ENCODE measurements around the gene TEKTIP1.
"Not testable (repeated sequence)": the region's sequence is repeated elsewhere in the genome, so short reads cannot be mapped to it uniquely, and the experiment has no call there.

Gene TEKTIP1

DNA sequence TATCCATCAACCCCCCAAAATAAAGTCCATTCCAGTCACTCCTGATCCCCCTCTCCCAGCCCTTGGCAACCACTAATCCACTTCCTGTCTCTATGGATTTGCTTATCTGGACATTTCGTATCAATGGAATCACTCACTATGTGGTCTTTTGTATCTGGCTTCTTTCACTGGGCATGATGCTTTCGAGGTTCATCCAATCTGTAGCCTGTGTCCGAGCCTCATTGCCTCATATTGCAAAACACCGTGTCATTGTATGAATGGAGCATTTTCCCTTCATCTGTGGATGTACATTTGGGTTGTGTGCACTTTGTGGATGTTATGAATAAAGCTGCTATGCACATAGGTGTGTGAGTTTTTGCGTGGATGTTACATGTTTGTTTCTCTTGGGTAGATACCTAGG, 34.2 kb upstream of the TEKTIP1 start:
- TF ChIP-seq, protein P1, sequence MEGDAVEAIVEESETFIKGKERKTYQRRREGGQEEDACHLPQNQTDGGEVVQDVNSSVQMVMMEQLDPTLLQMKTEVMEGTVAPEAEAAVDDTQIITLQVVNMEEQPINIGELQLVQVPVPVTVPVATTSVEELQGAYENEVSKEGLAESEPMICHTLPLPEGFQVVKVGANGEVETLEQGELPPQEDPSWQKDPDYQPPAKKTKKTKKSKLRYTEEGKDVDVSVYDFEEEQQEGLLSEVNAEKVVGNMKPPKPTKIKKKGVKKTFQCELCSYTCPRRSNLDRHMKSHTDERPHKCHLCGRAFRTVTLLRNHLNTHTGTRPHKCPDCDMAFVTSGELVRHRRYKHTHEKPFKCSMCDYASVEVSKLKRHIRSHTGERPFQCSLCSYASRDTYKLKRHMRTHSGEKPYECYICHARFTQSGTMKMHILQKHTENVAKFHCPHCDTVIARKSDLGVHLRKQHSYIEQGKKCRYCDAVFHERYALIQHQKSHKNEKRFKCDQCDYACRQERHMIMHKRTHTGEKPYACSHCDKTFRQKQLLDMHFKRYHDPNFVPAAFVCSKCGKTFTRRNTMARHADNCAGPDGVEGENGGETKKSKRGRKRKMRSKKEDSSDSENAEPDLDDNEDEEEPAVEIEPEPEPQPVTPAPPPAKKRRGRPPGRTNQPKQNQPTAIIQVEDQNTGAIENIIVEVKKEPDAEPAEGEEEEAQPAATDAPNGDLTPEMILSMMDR (IDR thresholded peaks at IDR 0.05; ENCODE audit: extremely low read depth, missing control alignments) = no peak
- no peak for DNase-seq (ENCODE audit: low spot score)

DNA sequence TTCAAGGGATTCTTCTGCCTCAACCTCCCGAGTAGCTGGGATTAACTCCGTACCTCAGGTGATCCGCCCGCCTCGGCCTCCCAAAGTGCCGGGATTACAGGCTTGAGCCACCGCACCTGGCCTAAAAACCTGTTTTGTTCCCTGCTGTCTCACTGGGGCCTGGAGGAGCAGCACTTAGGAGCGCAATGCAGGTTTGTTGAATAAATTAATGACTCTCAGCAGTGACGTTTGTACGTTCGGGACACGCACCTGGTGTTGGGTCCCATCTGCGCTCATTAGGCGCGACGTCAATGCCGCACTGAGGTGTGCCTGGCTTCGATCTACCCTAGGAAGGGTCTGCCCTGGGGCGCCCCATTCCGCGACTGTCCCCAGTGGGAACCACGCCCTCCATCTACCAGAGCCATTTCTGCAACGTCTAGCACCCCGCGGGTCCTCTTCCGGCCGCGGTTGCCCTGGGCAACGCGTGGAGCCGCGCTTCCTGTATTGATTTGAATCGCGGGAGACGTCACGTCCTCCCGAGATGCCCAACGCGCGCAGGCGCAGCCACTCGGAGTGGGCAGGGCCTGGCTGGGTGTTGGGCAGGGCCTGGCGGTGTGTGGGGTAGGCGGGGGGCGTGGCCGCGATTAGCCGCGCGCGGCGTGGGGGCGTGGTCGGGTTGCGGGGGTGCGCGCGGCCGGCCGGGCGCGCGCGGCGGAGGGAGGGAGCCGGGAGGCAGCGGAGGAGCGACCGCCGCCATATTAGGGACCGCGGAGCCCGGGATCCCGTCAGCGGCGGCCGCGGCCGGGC, 33.2 kb upstream of the TEKTIP1 start, which contains the start of gene FZR1:
Gene FZR1 (plus strand): TSS at position 714 of the 786 bp plus-strand sequence. CDS start 16,679 bp downstream, outside the sequence.
- peak; percentile 100 for DNase-seq (ENCODE audit: low spot score)
- TF ChIP-seq, protein P1 (IDR thresholded peaks at IDR 0.05; ENCODE audit: extremely low read depth, missing control alignments) = no peak

DNA sequence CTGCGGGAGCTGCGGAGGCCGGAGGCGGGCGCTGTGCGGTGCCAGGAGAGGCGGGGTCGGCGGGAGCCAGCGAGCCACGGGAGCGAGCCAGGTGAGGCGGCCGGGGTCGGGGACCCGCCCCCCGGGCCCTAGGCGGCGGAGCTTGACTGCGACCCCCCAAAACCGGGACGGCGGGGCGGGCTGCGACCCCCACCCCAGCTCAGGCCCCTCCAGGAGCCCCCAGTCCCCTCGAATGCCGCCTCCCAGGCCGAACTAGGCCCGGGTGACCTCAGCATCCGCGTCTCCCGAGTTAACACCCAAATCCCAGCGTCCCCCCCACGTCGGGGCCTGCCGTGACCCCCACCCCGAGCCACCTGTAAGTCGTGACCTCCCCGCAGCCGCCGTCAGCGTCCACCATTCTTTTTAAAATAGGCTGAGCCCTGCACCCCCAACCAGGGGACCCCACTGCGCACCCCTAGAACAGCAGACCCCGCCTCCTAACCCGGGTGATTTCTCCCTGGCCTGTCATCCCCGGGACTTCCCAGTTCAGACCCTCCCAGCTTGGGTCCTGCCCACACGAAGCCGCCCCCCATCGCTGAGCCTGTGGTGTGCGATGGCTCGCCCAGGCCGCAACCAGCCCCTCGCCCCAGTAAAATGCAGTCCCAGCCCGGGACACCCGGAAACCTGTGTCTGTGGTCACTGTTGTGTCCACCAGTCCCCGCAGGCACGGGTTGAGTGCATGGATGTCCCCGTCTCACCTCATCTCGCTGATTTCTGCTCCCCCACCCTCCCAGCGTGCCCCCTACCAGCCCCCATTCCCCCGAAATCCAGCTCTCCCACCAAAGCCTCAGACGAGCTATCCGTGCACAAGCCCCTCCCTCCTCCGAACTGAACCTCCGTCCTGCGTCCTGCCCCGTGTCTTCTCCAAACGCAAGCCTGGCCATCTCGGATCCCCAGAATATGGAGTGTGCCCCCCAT, 32.3 kb upstream of the TEKTIP1 start:
- TF ChIP-seq, protein P1 (IDR thresholded peaks at IDR 0.05; ENCODE audit: extremely low read depth, missing control alignments) = no peak

DNA sequence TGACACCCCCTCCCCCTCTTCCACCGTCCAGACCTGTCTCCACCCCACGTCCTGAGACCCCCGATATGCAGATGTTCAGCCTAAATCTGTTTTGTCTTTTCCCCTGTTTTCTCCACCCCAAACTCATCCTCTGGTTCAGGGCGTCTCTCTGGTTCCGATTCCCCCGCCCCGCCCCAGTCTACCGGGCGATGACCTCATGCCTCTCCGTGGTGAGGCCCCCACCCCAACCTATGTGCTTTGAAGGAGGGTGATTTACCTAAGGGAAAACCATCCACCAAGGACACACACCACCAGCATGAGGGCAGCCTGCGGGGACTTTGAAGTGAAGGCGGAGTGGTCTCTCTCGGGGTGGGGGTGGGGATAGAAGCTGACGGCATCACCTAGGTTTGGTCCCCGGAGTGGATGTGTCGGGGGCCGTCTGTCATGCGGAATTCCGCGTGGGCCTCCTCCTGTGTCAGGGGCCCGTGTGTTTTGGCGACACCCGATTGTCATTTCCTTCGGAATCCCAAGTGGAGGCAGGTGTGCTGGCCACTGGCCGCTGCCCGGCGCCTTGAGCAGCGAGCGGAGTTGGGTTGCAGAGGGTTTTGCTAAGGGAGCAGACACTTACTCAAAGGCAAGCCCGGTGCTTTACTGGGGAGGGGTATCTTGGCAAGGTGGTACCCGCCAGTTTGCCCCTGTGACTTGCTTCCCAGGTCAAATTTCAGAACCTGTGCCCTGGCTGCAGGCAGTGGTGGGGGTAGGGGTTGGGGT, 31.4 kb upstream of the TEKTIP1 start:
- no peak for DNase-seq (ENCODE audit: low spot score)
- TF ChIP-seq, protein P1 (IDR thresholded peaks at IDR 0.05; ENCODE audit: extremely low read depth, missing control alignments) = no peak

More for the DNA sequence above, 32.3 kb upstream of the TEKTIP1 start:
- DNase-seq (ENCODE audit: low spot score) = peak; percentile 58

DNA sequence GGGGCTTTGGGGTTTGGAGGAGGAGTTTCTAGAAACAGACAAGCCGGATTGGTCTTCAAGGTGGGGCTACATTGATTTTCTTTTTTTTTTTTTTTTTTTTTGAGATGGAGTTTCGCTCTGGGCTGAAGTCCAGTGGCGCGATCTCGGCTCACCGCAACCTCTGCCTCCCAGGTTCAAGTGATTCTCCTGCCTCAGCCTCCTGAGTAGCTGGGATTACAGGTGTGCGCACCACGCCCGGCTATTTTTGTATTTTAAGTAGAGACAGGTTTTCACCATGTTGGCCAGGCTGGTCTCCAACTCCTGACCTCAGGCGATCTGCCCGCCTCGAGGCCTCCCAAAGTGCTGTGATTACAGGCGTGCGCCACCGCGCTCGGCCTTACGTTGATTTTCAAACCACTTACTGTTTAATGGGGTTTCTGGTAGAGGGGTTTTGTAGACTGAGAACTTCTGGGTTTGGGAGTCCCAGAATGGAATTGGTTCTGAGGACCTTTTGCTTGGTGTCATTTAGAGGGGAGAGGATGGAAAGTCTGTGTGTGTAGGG, 30.8 kb upstream of the TEKTIP1 start:
- DNase-seq (ENCODE audit: low spot score) = not testable (repeated sequence)

DNA sequence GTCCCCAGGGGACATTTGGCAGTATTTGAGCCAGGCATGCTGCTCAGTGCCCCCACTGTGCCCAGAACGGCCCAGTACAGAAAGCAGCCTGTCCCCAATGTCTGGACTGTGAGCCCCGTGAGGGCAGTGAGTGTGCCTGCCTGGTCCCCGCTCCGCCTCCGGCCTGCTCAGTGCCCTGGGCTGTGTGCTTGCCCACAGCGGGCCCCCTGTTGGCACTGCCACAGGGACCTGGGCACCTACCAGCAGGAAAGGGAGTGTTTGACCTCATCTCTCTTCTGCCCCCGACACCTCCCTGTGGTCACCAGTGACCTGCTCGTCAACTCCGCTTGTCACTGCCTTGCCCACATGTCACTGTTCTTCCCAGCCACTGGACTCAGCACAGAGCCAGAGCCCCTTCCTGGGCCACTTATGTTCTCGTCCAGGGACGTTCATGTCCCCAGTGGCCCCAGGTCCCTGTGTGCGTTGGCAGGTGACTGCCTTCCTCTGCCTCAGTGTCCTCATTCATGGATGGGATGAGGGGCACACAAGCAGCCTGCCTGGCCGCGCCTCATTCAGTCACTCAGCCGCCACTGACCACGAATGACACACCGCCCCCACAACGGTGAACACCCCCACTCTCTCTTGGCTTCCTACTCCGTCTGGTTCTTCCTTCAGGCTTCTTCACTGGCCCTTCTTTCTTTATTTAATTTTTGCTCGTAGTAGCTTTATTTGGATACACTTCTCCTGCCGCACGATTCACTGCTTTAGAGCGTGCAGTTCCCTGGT, 30.0 kb upstream of the TEKTIP1 start:
- TF ChIP-seq, protein P1 (IDR thresholded peaks at IDR 0.05; ENCODE audit: extremely low read depth, missing control alignments) = no peak
- no peak for DNase-seq (ENCODE audit: low spot score)

Measured in GM20000 (cell line).